Neuronal stem cell (in vitro differentiated cells): ENCODE data around the gene PCDHGB5.
A peak's percentile ranks its signal among the peaks of the same experiment; 100 is the strongest.

ENCODE experiments used
- DNase-seq: peaks from one replicate; pipeline ENCODE4 v3.0.0-alpha.2; 2013; ENCODE audit warnings: low spot score
- H2AFZ ChIP-seq: one replicate; pipeline ENCODE4 v1.6.1; 2013; ENCODE audit warnings: mild to moderate bottlenecking, low read length, inconsistent platforms
- H2AK5ac ChIP-seq: 2 replicates; pipeline ENCODE4 v1.6.1; 2013; ENCODE audit warnings: low read depth, mild to moderate bottlenecking, inconsistent platforms, low read length, moderate library complexity, mixed read lengths
- H2BK120ac ChIP-seq: 2 replicates; pipeline ENCODE4 v1.6.1; 2013; ENCODE audit warnings: low read depth, mild to moderate bottlenecking, inconsistent platforms, low read length, moderate library complexity, mixed read lengths
- H2BK12ac ChIP-seq: one replicate; pipeline ENCODE4 v1.6.1; 2013; ENCODE audit warnings: low read length, inconsistent platforms
- H2BK15ac ChIP-seq: 2 replicates; pipeline ENCODE4 v1.6.1; 2013; ENCODE audit warnings: mild to moderate bottlenecking, low read length, inconsistent platforms, mixed read lengths
- H2BK5ac ChIP-seq: one replicate; pipeline ENCODE4 v1.6.1; 2013; ENCODE audit warnings: inconsistent platforms, mild to moderate bottlenecking, low read length, moderate library complexity
- H3K14ac ChIP-seq: one replicate; pipeline ENCODE4 v1.6.1; 2013; ENCODE audit warnings: low read length, inconsistent platforms
- H3K18ac ChIP-seq: 2 replicates; pipeline ENCODE4 v1.6.1; 2013; ENCODE audit warnings: low read length, inconsistent platforms
- H3K23ac ChIP-seq: 2 replicates; pipeline ENCODE4 v1.6.1; 2013; ENCODE audit warnings: low read depth, mild to moderate bottlenecking, mixed read lengths, low read length, inconsistent platforms; ENCODE audit not compliant: poor library complexity
- H3K27ac ChIP-seq: replicated peaks from 3 replicates; pipeline ENCODE4 v1.5.1; 2013; ENCODE audit warnings: low read length, inconsistent platforms
- H3K27me3 ChIP-seq, 3 experiments: 2 replicates each; pipeline ENCODE4 v1.6.1; 2013; ENCODE audit warnings: low read length in 3 of 3, mild to moderate bottlenecking in 2 of 3, inconsistent platforms in 1 of 3, low read depth in 1 of 3, mixed read lengths in 1 of 3, moderate library complexity in 1 of 3; ENCODE audit not compliant: control insufficient read depth in 3 of 3, insufficient read depth in 3 of 3
- H3K36me3 ChIP-seq, 2 donors: replicated peaks in 1 of 2; 2 replicates each; pipeline ENCODE4 v1.6.1; 2013; ENCODE audit warnings: low read length in 2 of 2; ENCODE audit not compliant: control insufficient read depth in 2 of 2, insufficient read depth in 2 of 2
- H3K4ac ChIP-seq: 2 replicates; pipeline ENCODE4 v1.6.1; 2013; ENCODE audit warnings: inconsistent platforms, mild to moderate bottlenecking, low read length, moderate library complexity
- H3K4me1 ChIP-seq, 2 donors: 1 replicate in 1 of 2; 2 replicates in 1 of 2; pipeline ENCODE4 v1.6.1; 2013; ENCODE audit warnings: low read length in 2 of 2, low read depth in 1 of 2; ENCODE audit not compliant: control insufficient read depth in 2 of 2, insufficient read depth in 1 of 2
- H3K4me2 ChIP-seq: one replicate; pipeline ENCODE4 v1.6.1; 2013; ENCODE audit warnings: mild to moderate bottlenecking, low read length, inconsistent platforms; ENCODE audit not compliant: insufficient read depth, poor library complexity, severe bottlenecking
- H3K4me3 ChIP-seq, 2 donors: 2 replicates each; pipeline ENCODE4 v1.5.1; 2013; ENCODE audit warnings: low read length in 2 of 2, mild to moderate bottlenecking in 2 of 2, inconsistent platforms in 1 of 2, moderate library complexity in 1 of 2
- H3K79me1 ChIP-seq: one replicate; pipeline ENCODE4 v1.6.1; 2013; ENCODE audit warnings: low read depth, mild to moderate bottlenecking, inconsistent platforms, low read length, moderate library complexity
- H3K9ac ChIP-seq: one replicate; pipeline ENCODE4 v1.6.1; 2013; ENCODE audit warnings: mild to moderate bottlenecking, low read depth, low read length, inconsistent platforms; ENCODE audit not compliant: poor library complexity
- H3K9me3 ChIP-seq, 2 donors: replicated peaks in 1 of 2; 2 replicates each; pipeline versions ENCODE3 to v1.6.1; 2013; ENCODE audit warnings: low read length in 2 of 2, mild to moderate bottlenecking in 2 of 2, inconsistent platforms in 1 of 2, low read depth in 1 of 2, mixed read lengths in 1 of 2, moderate library complexity in 1 of 2; ENCODE audit not compliant: control insufficient read depth in 2 of 2, insufficient read depth in 1 of 2
- H4K8ac ChIP-seq: one replicate; pipeline ENCODE4 v1.6.1; 2013; ENCODE audit warnings: low read depth, mild to moderate bottlenecking, inconsistent platforms, low read length, moderate library complexity
- H4K91ac ChIP-seq: one replicate; pipeline ENCODE4 v1.6.1; 2013; ENCODE audit warnings: low read length, low read depth, mild to moderate bottlenecking, inconsistent platforms; ENCODE audit not compliant: poor library complexity
- WGBS, 2 donors: extraction: QIAGEN DNeasy Blood & Tissue Kit; methylation state at CpG; one replicate each; pipeline ENCODE4 v1.1.7; 2013; ENCODE audit warnings: missing lambda C conversion rate in 2 of 2, mixed read lengths in 1 of 2; ENCODE audit not compliant: insufficient read length in 2 of 2, insufficient replicate concordance in 1 of 2; ENCODE audit errors: extremely low coverage in 2 of 2; 5-methylcytosine and 5-hydroxymethylcytosine counted together

Gene PCDHGB5

GRCh38 chr5:141366016-141366896 is 31.5 kb upstream of the PCDHGB5 start:
- Histone ChIP-seq H2BK5ac (peak overlapping the region; percentile 57), H3K4me3 (no peak overlapping the region), H4K8ac (peak overlapping the region; percentile 92), H3K36me3 (peaks cover 0 to 2% of the 10 kb centered on the region in 2 donors), H3K9ac (peak overlapping the region; percentile 44), H2BK120ac (no peak overlapping the region), H3K23ac (peak overlapping the region; percentile 80), H3K9me3 (peaks cover 30 to 43% of the 10 kb centered on the region in 2 donors), H2AFZ (no peak overlapping the region), H2AK5ac (no peak overlapping the region), H3K27ac (no peak overlapping the region), H3K4ac (no peak overlapping the region), H3K4me1 (no peaks in the 10 kb centered on the region), H3K18ac (peak overlapping the region; percentile 27), H3K79me1 (peaks cover 2% of the 10 kb centered on the region), H2BK12ac (no peak overlapping the region), H3K4me2 (no peak overlapping the region), H2BK15ac (no peak overlapping the region), H3K27me3 (no peaks in the 10 kb centered on the region), H4K91ac (no peak overlapping the region), H3K14ac (peak overlapping the region; percentile 31)
- no CpG with 5 or more reads among the region's 46 CpGs for WGBS, 2 donors
- no peak for DNase-seq

- H3K9ac ChIP-seq = no peak within 1 kb of the TSS
- no peak within 1 kb of the TSS for H4K8ac ChIP-seq
- H2BK15ac ChIP-seq = no peak within 1 kb of the TSS
- no peak within 1 kb of the TSS for H4K91ac ChIP-seq
- H2BK120ac ChIP-seq = no peak within 1 kb of the TSS
- H3K23ac ChIP-seq = no peak within 1 kb of the TSS
- peaks cover 0 to 2% of the 10 kb centered on the region in 2 donors for H3K36me3 ChIP-seq
- no peak within 1 kb of the TSS for H3K4ac ChIP-seq
- no peaks in the 10 kb centered on the region for H3K4me1 ChIP-seq
- H2BK12ac ChIP-seq = no peak within 1 kb of the TSS
- no peak within 1 kb of the TSS for H2AK5ac ChIP-seq
- peaks cover 39 to 55% of the 10 kb centered on the region in 2 donors for H3K9me3 ChIP-seq
- H3K14ac ChIP-seq = no peak within 1 kb of the TSS
- no peaks in the 10 kb centered on the region for H3K27me3 ChIP-seq
- H3K79me1 ChIP-seq = peaks cover 2% of the 10 kb centered on the region
- peak within 1 kb of the TSS; percentile 29 for H2AFZ ChIP-seq
- no peak within 1 kb of the TSS for H2BK5ac ChIP-seq
- no CpG with 5 or more reads among the region's 32 CpGs for WGBS, 2 donors
- no peak within 1 kb of the TSS for H3K4me2 ChIP-seq
- no peak for DNase-seq
- no peak within 1 kb of the TSS for H3K27ac ChIP-seq
- H3K18ac ChIP-seq = peak within 1 kb of the TSS; percentile 53
- no peak within 1 kb of the TSS for H3K4me3 ChIP-seq
These were observed 27.5 kb upstream of the PCDHGB5 start, which contains the start of gene PCDHGB3 for GRCh38 chr5:141369994-141370848. Gene PCDHGB3 (plus strand): TSS chr5:141370242. CDS start chr5:141370395, 153 bp downstream.

DNA sequence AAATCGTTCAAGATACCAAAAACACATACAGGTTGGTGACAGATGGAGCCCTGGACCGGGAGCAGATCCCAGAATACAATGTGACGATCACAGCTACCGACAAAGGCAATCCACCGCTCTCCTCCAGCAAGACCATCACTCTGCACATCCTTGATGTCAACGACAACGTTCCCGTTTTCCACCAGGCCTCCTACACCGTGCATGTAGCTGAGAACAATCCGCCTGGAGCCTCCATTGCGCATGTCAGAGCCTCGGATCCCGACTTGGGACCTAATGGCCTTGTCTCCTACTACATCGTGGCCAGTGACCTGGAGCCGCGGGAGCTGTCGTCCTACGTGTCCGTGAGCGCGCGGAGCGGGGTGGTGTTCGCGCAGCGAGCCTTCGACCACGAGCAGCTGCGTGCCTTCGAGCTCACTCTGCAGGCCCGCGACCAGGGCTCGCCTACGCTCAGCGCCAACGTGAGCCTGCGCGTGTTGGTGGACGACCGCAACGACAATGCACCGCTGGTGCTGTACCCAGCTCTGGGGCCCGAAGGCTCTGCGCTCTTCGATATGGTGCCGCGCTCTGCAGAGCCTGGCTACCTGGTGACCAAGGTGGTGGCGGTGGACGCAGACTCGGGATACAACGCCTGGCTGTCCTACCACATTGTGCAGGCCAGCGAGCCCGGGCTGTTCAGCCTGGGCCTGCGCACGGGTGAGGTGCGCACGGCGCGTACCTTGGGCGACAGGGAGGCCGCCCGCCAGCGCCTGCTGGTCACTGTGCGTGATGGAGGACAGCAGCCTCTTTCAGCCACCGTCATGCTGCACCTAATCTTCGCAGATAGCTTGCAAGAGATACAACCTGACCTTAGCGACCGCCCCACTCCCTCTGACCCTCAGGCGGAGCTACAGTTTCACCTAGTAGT is 25.9 kb upstream of the PCDHGB5 start:
- no peak for DNase-seq
- no peak overlapping the region for H2BK12ac ChIP-seq
- H2AFZ ChIP-seq = no peak overlapping the region
- no peaks in the 10 kb centered on the region for H3K4me1 ChIP-seq
- H2BK5ac ChIP-seq = no peak overlapping the region
- H4K91ac ChIP-seq = no peak overlapping the region
- H3K4ac ChIP-seq = peak overlapping the region; percentile 76
- H3K79me1 ChIP-seq = no peaks in the 10 kb centered on the region
- no peak overlapping the region for H3K18ac ChIP-seq
- H3K9me3 ChIP-seq = peaks cover 36 to 42% of the 10 kb centered on the region in 2 donors
- peak overlapping the region in 1 of 2 donors; percentile 12 for H3K4me3 ChIP-seq
- no peak overlapping the region for H3K9ac ChIP-seq
- H3K36me3 ChIP-seq = peaks cover 0 to 1% of the 10 kb centered on the region in 2 donors
- H2AK5ac ChIP-seq = no peak overlapping the region
- peak overlapping the region; percentile 65 for H4K8ac ChIP-seq
- WGBS, 2 donors = no CpG with 5 or more reads among the region's 69 CpGs
- H3K4me2 ChIP-seq = no peak overlapping the region
- H2BK15ac ChIP-seq = no peak overlapping the region
- no peaks in the 10 kb centered on the region for H3K27me3 ChIP-seq
- peak overlapping the region; percentile 75 for H3K23ac ChIP-seq
- H3K27ac ChIP-seq = no peak overlapping the region
- H2BK120ac ChIP-seq = no peak overlapping the region
- H3K14ac ChIP-seq = peak overlapping the region; percentile 56
